ENCODE measurements around the gene NENF. TPM values are rescaled to one million over a fixed set of nuclear protein-coding genes. Genes with fewer than 3 reads are reported as not detected.

The NENF gene
- total and polyA plus RNA-seq, 10 of the 15 experiments (the other 5 are each of a cell fraction or from before 2014, with no cell fraction given), result 5.1 to 83.4 (median 42.7) TPM

GRCh38 chr1:212457740-212458338 is 25.1 kb downstream of the NENF start:
- no peaks in the 10 kb centered on the region for H3K36me3 ChIP-seq (ENCODE audit: control insufficient read depth in 2 of 2, insufficient read depth in 2 of 2, low read length in 1 of 2)
- RAD21 ChIA-PET (ENCODE audit: unreplicated experiment), result interaction anchor here (0.6 to 6.1 kb wide), 13 partner anchors 21 to 778 kb away, joined by 3 to 197 read pairs (median 9); partner anchors contain the start of gene NEK2
- no TSS peak for BruUV-seq (replicated peaks)
- in situ Hi-C loops (cut with MboI) (loop anchor here (5.0 kb wide), 2 partner anchors 396 to 781 kb away; partner anchors contain the start of gene NEK2), intact Hi-C loops (cut with micrococcal nuclease; ENCODE audit: unreplicated experiment) (loop anchor here (1.0 to 5.0 kb wide), 6 partner anchors 18 to 387 kb away; partner anchors contain the start of gene PACC1)
- no peaks in the 10 kb centered on the region for H3K4me1 ChIP-seq (ENCODE audit: control insufficient read depth, insufficient read depth, low read length)
- DNase-seq (ENCODE audit: low read depth, low spot score), result no peak
- TF ChIP-seq ATF2 (IDR thresholded peaks at IDR 0.05; ENCODE audit: low read length), result no peak
- TF ChIP-seq RUNX3 (IDR thresholded peaks at IDR 0.05; ENCODE audit: low read length), result 0 out of 2 replicates have a peak, but pooled peaks have one; percentile 12
- peak; percentile 40; the same call in 1 of the 2 replicates for TF ChIP-seq SMC3 (IDR thresholded peaks at IDR 0.05; ENCODE audit: borderline replicate concordance, low read length)
- peak; percentile 55 to 69 (median 66) for TF ChIP-seq CTCF (IDR thresholded peaks at IDR 0.05 in 2 of 3, conservative IDR thresholded peaks at IDR 0.05 in 1 of 3; ENCODE audit: control insufficient read depth in 2 of 3, extremely low read depth in 1 of 3, insufficient read depth in 1 of 3, low read depth in 3 of 3, low read length in 3 of 3)
- peak; percentile 77 for TF ChIP-seq RAD21 (IDR thresholded peaks at IDR 0.05; ENCODE audit: insufficient read depth, low read depth, low read length)
- TF ChIP-seq MAX (IDR thresholded peaks at IDR 0.05; ENCODE audit: low read depth, low read length), result no peak
- POLR2A ChIA-PET, result interaction anchor here (1.6 to 3.0 kb wide), 2 partner anchors 43 to 387 kb away, joined by 3 to 13 read pairs; partner anchors contain the start of gene PACC1
- H4K20me1 ChIP-seq (ENCODE audit: control insufficient read depth, insufficient read depth), result no peaks in the 10 kb centered on the region
- SMC1A ChIA-PET (ENCODE audit: uncharacterized antibody, unreplicated experiment), result interaction anchor here (0.7 to 6.6 kb wide), 24 partner anchors 9 to 778 kb away, joined by 3 to 168 read pairs (median 4); partner anchors contain the start of genes DTL and INTS7
- CTCF ChIA-PET, result interaction anchor here (0.6 to 8.5 kb wide), 57 partner anchors 9 to 777 kb away, joined by 3 to 270 read pairs (median 4); partner anchors contain the start of genes DTL, INTS7, NENF and NSL1
- no peaks in the 10 kb centered on the region; the same call in 2 of the 3 replicates for H3K9me3 ChIP-seq (replicated peaks; ENCODE audit: control insufficient read depth, insufficient read depth, low read length)
- H2AFZ ChIP-seq (ENCODE audit: control insufficient read depth, low read depth, low read length), result no peak overlapping the region
- FAIRE-seq, result peak; percentile 78
- no peak overlapping the region for H3K4me3 ChIP-seq
- H3K27me3 ChIP-seq (replicated peaks in 1 of 2; ENCODE audit: control insufficient read depth in 2 of 2, insufficient read depth in 2 of 2, low read length in 1 of 2), result no peaks in the 10 kb centered on the region; a peak in 1 of 4 replicates
- no peak overlapping the region for H3K27ac ChIP-seq (ENCODE audit: control insufficient read depth, insufficient read depth)
- H3K79me2 ChIP-seq (ENCODE audit: control insufficient read depth, insufficient read depth, low read length), result no peaks in the 10 kb centered on the region
- peak; percentile 59 for ATAC-seq
- no peak overlapping the region for H3K9ac ChIP-seq (ENCODE audit: control insufficient read depth, insufficient read depth, low read length)
- no peak overlapping the region for H3K4me2 ChIP-seq (ENCODE audit: control insufficient read depth, insufficient read depth)
- 42% methylated on average over 8 of the region's 8 CpGs for WGBS (ENCODE audit: insufficient coverage, insufficient replicate concordance, low lambda C conversion rate, missing lambda C conversion rate)

Data from GM12878 (cell line).